ENCODE results near the gene SEC31B. TPM values are rescaled to one million over a fixed set of nuclear protein-coding genes. Genes with fewer than 3 reads are reported as not detected.

SEC31B gene
- total RNA-seq, 1 donor from 2014 or later, result 42.3 TPM

GRCh38 chr10:100524206-100524605, 4.5 kb upstream of the SEC31B start:
- intact Hi-C loops (cut with micrococcal nuclease), result no loop called here
- DNase-seq (ENCODE audit: low spot score), result no peak
- Mint-ChIP-seq H3K27me3 (ENCODE audit: insufficient read depth) (no peaks in the 10 kb centered on the region), H3K9me3 (no peaks in the 10 kb centered on the region), H3K36me3 (ENCODE audit: low read depth) (peaks cover 44% of the 10 kb centered on the region), H3K27ac (no peak overlapping the region), H3K4me3 (no peak overlapping the region), H3K4me1 (ENCODE audit: low read depth) (peaks cover 39% of the 10 kb centered on the region)

- intact Hi-C loops (cut with micrococcal nuclease), result no loop called here
- DNase-seq (ENCODE audit: low spot score), result no peak
- Mint-ChIP-seq H3K27ac (no peak overlapping the region), H3K9me3 (no peaks in the 10 kb centered on the region), H3K27me3 (ENCODE audit: insufficient read depth) (no peaks in the 10 kb centered on the region), H3K4me1 (ENCODE audit: low read depth) (peaks cover 41% of the 10 kb centered on the region), H3K4me3 (no peak overlapping the region), H3K36me3 (ENCODE audit: low read depth) (peaks cover 45% of the 10 kb centered on the region)
Observed at GRCh38 chr10:100522945-100523344, 3.3 kb upstream of the SEC31B start.

- Mint-ChIP-seq H3K27me3 (ENCODE audit: insufficient read depth) (no peaks in the 10 kb centered on the region), H3K27ac (peak overlapping the region; percentile 9), H3K36me3 (ENCODE audit: low read depth) (peaks cover 47% of the 10 kb centered on the region), H3K4me1 (ENCODE audit: low read depth) (peaks cover 41% of the 10 kb centered on the region), H3K9me3 (no peaks in the 10 kb centered on the region), H3K4me3 (no peak overlapping the region)
- intact Hi-C loops (cut with micrococcal nuclease), result no loop called here
- no peak for DNase-seq (ENCODE audit: low spot score)
Observed at GRCh38 chr10:100522107-100522801, 2.6 kb upstream of the SEC31B start.

- intact Hi-C loops (cut with micrococcal nuclease), result no loop called here
- Mint-ChIP-seq H3K4me1 (ENCODE audit: low read depth) (peaks cover 35% of the 10 kb centered on the region), H3K27me3 (ENCODE audit: insufficient read depth) (no peaks in the 10 kb centered on the region), H3K36me3 (ENCODE audit: low read depth) (peaks cover 44% of the 10 kb centered on the region), H3K27ac (no peak overlapping the region), H3K9me3 (no peaks in the 10 kb centered on the region), H3K4me3 (no peak overlapping the region)
- no peak for DNase-seq (ENCODE audit: low spot score)
Observed at GRCh38 chr10:100520811-100521210, 1.1 kb upstream of the SEC31B start.

GRCh38 chr10:100518761-100519241, 860 bp downstream of the SEC31B start:
- peak; percentile 49 for DNase-seq (ENCODE audit: low spot score)
- peaks cover 42% of the 10 kb centered on the region for H3K36me3 Mint-ChIP-seq (ENCODE audit: low read depth)
- no peaks in the 10 kb centered on the region for H3K9me3 Mint-ChIP-seq
- intact Hi-C loops (cut with micrococcal nuclease), result loop anchor here (1.0 kb wide), 6 partner anchors 10 to 216 kb away; no protein-coding TSS in a partner anchor
- H3K4me1 Mint-ChIP-seq (ENCODE audit: low read depth), result peaks cover 28% of the 10 kb centered on the region
- H3K4me3 Mint-ChIP-seq, result no peak overlapping the region
- H3K27ac Mint-ChIP-seq, result no peak overlapping the region
- H3K27me3 Mint-ChIP-seq (ENCODE audit: insufficient read depth), result no peaks in the 10 kb centered on the region

- Mint-ChIP-seq H3K36me3 (ENCODE audit: low read depth) (peaks cover 39% of the 10 kb centered on the region), H3K27me3 (ENCODE audit: insufficient read depth) (no peaks in the 10 kb centered on the region), H3K4me3 (no peak overlapping the region), H3K27ac (no peak overlapping the region), H3K4me1 (ENCODE audit: low read depth) (peaks cover 38% of the 10 kb centered on the region), H3K9me3 (no peaks in the 10 kb centered on the region)
- intact Hi-C loops (cut with micrococcal nuclease), result no loop called here
- no peak for DNase-seq (ENCODE audit: low spot score)
Observed at GRCh38 chr10:100516847-100517246, 2.8 kb downstream of the SEC31B start.

- Mint-ChIP-seq H3K9me3 (no peaks in the 10 kb centered on the region), H3K27me3 (ENCODE audit: insufficient read depth) (no peaks in the 10 kb centered on the region), H3K27ac (no peak overlapping the region), H3K36me3 (ENCODE audit: low read depth) (peaks cover 36% of the 10 kb centered on the region), H3K4me3 (no peak overlapping the region), H3K4me1 (ENCODE audit: low read depth) (peaks cover 49% of the 10 kb centered on the region)
- DNase-seq (ENCODE audit: low spot score), result no peak
- intact Hi-C loops (cut with micrococcal nuclease), result no loop called here
Observed at GRCh38 chr10:100515612-100516011, 4.0 kb downstream of the SEC31B start.

- Mint-ChIP-seq H3K27ac (peak overlapping the region; percentile 88), H3K4me1 (ENCODE audit: low read depth) (peaks cover 72% of the 10 kb centered on the region), H3K9me3 (no peaks in the 10 kb centered on the region), H3K36me3 (ENCODE audit: low read depth) (peaks cover 28% of the 10 kb centered on the region), H3K4me3 (peak overlapping the region; percentile 77), H3K27me3 (ENCODE audit: insufficient read depth) (no peaks in the 10 kb centered on the region)
- DNase-seq (ENCODE audit: low spot score), result peak; percentile 74
- intact Hi-C loops (cut with micrococcal nuclease), result loop anchor here (1.0 kb wide), 3 partner anchors 18 to 224 kb away; partner anchors contain the start of genes BLOC1S2 and HIF1AN
Observed at GRCh38 chr10:100510533-100511308, 8.9 kb downstream of the SEC31B start.

- Mint-ChIP-seq H3K27me3 (ENCODE audit: insufficient read depth) (no peaks in the 10 kb centered on the region), H3K9me3 (no peaks in the 10 kb centered on the region), H3K36me3 (ENCODE audit: low read depth) (peaks cover 34% of the 10 kb centered on the region), H3K27ac (peak overlapping the region; percentile 88), H3K4me3 (peak overlapping the region; percentile 77), H3K4me1 (ENCODE audit: low read depth) (peaks cover 85% of the 10 kb centered on the region)
- intact Hi-C loops (cut with micrococcal nuclease), result loop anchor here (5.0 kb wide), 3 partner anchors 242 to 662 kb away; partner anchors contain the start of genes CWF19L1 and ERLIN1
- peak; percentile 69 for DNase-seq (ENCODE audit: low spot score)
Observed at GRCh38 chr10:100509241-100509840, 10.3 kb downstream of the SEC31B start.

GRCh38 chr10:100508691-100509150, 10.9 kb downstream of the SEC31B start:
- peaks cover 92% of the 10 kb centered on the region for H3K4me1 Mint-ChIP-seq (ENCODE audit: low read depth)
- peak overlapping the region; percentile 88 for H3K27ac Mint-ChIP-seq

GRCh38 chr10:100508266-100508665, 11.4 kb downstream of the SEC31B start:
- no peak for DNase-seq (ENCODE audit: low spot score)
- no peaks in the 10 kb centered on the region for H3K27me3 Mint-ChIP-seq (ENCODE audit: insufficient read depth)
- H3K4me1 Mint-ChIP-seq (ENCODE audit: low read depth), result peaks cover 93% of the 10 kb centered on the region
- H3K9me3 Mint-ChIP-seq, result no peaks in the 10 kb centered on the region
- peaks cover 34% of the 10 kb centered on the region for H3K36me3 Mint-ChIP-seq (ENCODE audit: low read depth)
- peak overlapping the region; percentile 88 for H3K27ac Mint-ChIP-seq
- intact Hi-C loops (cut with micrococcal nuclease), result loop anchor here (1.0 to 5.0 kb wide), 11 partner anchors 10 to 661 kb away; partner anchors contain the start of genes CWF19L1, ERLIN1 and SCD
- peak overlapping the region; percentile 77 for H3K4me3 Mint-ChIP-seq

More at GRCh38 chr10:100508691-100509150, 10.9 kb downstream of the SEC31B start:
- H3K4me3 Mint-ChIP-seq, result peak overlapping the region; percentile 77
- peak; percentile 50 for DNase-seq (ENCODE audit: low spot score)
- no peaks in the 10 kb centered on the region for H3K27me3 Mint-ChIP-seq (ENCODE audit: insufficient read depth)
- intact Hi-C loops (cut with micrococcal nuclease), result loop anchor here (1.0 to 5.0 kb wide), 11 partner anchors 10 to 661 kb away; partner anchors contain the start of genes CWF19L1, ERLIN1 and SCD
- no peaks in the 10 kb centered on the region for H3K9me3 Mint-ChIP-seq
- peaks cover 33% of the 10 kb centered on the region for H3K36me3 Mint-ChIP-seq (ENCODE audit: low read depth)

GRCh38 chr10:100507357-100507732, 12.3 kb downstream of the SEC31B start:
- intact Hi-C loops (cut with micrococcal nuclease), result loop anchor here (5.0 kb wide), 3 partner anchors 240 to 660 kb away; partner anchors contain the start of genes CWF19L1 and ERLIN1
- H3K4me3 Mint-ChIP-seq, result peak overlapping the region; percentile 77

More at GRCh38 chr10:100507357-100507732, 12.3 kb downstream of the SEC31B start:
- Mint-ChIP-seq H3K36me3 (ENCODE audit: low read depth) (peaks cover 39% of the 10 kb centered on the region), H3K9me3 (no peaks in the 10 kb centered on the region), H3K4me1 (ENCODE audit: low read depth) (peaks cover 94% of the 10 kb centered on the region), H3K27me3 (ENCODE audit: insufficient read depth) (no peaks in the 10 kb centered on the region), H3K27ac (peak overlapping the region; percentile 88)
- DNase-seq (ENCODE audit: low spot score), result no peak

Measured in activated T-helper 1 cell treated with anti-CD3 and anti-CD28 coated beads, Interleukin-12 subunit alpha, Interleukin-12 subunit beta, Interleukin-2, Interleukin-4 antibody, amounts not matched to agents 30 ng/mL and 10 ng/mL and 1 ng/mL, durations not matched to agents 14 hours and 24 hours and 36 hours (primary cell).